ENCODE measurements around the gene SLITRK4.

SLITRK4 gene

GRCh38 chrX:143635915-143636314 lies at the start of gene SLITRK4:
Gene SLITRK4, minus strand, starts transcription at chrX:143636101. Its CDS starts 4,993 bp downstream, at chrX:143631108.
- peak; percentile 16 for DNase-seq

- DNase-seq: no peak
Observed at GRCh38 chrX:143683486-143683885, 47.6 kb upstream of the SLITRK4 start.

GRCh38 chrX:143674926-143675325 lies 39.0 kb upstream of the SLITRK4 start:
- DNase-seq: no peak

- peak; percentile 23 for DNase-seq
Observed at GRCh38 chrX:143669395-143669794, 33.5 kb upstream of the SLITRK4 start.

GRCh38 chrX:143664302-143664701 lies 28.4 kb upstream of the SLITRK4 start:
- DNase-seq: no peak

GRCh38 chrX:143663755-143664154 lies 27.9 kb upstream of the SLITRK4 start:
- no peak for DNase-seq

GRCh38 chrX:143661286-143661685 lies 25.4 kb upstream of the SLITRK4 start:
- no peak for DNase-seq

GRCh38 chrX:143648705-143649104 lies 12.8 kb upstream of the SLITRK4 start:
- DNase-seq: peak; percentile 17

- DNase-seq: no peak
Observed at GRCh38 chrX:143642426-143642825, 6.5 kb upstream of the SLITRK4 start.

- no peak for DNase-seq
Observed at GRCh38 chrX:143636831-143637230, 930 bp upstream of the SLITRK4 start.

GRCh38 chrX:143634663-143635455 lies 1.0 kb downstream of the SLITRK4 start:
- DNase-seq: peak; percentile 5

GRCh38 chrX:143634309-143634662 lies 1.6 kb downstream of the SLITRK4 start:
- DNase-seq: no peak

- DNase-seq: no peak
Observed at GRCh38 chrX:143633461-143634308, 2.2 kb downstream of the SLITRK4 start.

GRCh38 chrX:143632625-143633410 lies 3.1 kb downstream of the SLITRK4 start:
- DNase-seq: no peak

- DNase-seq: no peak
Observed at GRCh38 chrX:143623657-143624056, 12.2 kb downstream of the SLITRK4 start.

GRCh38 chrX:143621276-143621675 lies 14.6 kb downstream of the SLITRK4 start:
- DNase-seq: no peak

- no peak for DNase-seq
Observed at GRCh38 chrX:143615851-143616250, 20.1 kb downstream of the SLITRK4 start.

- no peak for DNase-seq
Observed at GRCh38 chrX:143601809-143602208, 34.1 kb downstream of the SLITRK4 start.

- no peak for DNase-seq
Observed at GRCh38 chrX:143581240-143581639, 54.7 kb downstream of the SLITRK4 start.

GRCh38 chrX:143580266-143580665 lies 55.6 kb downstream of the SLITRK4 start:
- DNase-seq: no peak
